Esophagus (tissue), 2 donors: ENCODE results near the gene UBL5. TPM values are rescaled to one million over a fixed set of nuclear protein-coding genes. Genes with fewer than 3 reads are reported as not detected.
"Not testable (repeated sequence)": the region's sequence is repeated elsewhere in the genome, so short reads cannot be mapped to it uniquely, and the experiment has no call there.

Source experiments
- H3K27ac ChIP-seq, 2 donors: one replicate each; pipeline ENCODE4 v1.5.1; 2013; ENCODE audit warnings: low read depth in 2 of 2, mild to moderate bottlenecking in 2 of 2, inconsistent platforms in 1 of 2, low read length in 1 of 2, moderate library complexity in 1 of 2
- H3K27me3 ChIP-seq, 2 donors: one replicate each; pipeline ENCODE4 v1.6.1; 2013; ENCODE audit warnings: low read length in 2 of 2, control low read depth in 1 of 2, mild to moderate bottlenecking in 1 of 2; ENCODE audit not compliant: insufficient read depth in 2 of 2, control insufficient read depth in 1 of 2
- H3K36me3 ChIP-seq, 2 donors: one replicate each; pipeline ENCODE4 v1.6.1; 2013; ENCODE audit warnings: low read length in 1 of 2; ENCODE audit not compliant: control insufficient read depth in 2 of 2, insufficient read depth in 2 of 2
- H3K4me1 ChIP-seq, 2 donors: one replicate each; pipeline ENCODE4 v1.6.1; 2013; ENCODE audit warnings: low read length in 1 of 2; ENCODE audit not compliant: control insufficient read depth in 2 of 2, insufficient read depth in 2 of 2
- H3K4me3 ChIP-seq, 2 donors: one replicate each; pipeline ENCODE4 v1.5.1; 2013; ENCODE audit warnings: low read length in 2 of 2, mild to moderate bottlenecking in 2 of 2, low read depth in 1 of 2, moderate library complexity in 1 of 2
- H3K9me3 ChIP-seq, 2 donors: one replicate each; pipeline ENCODE4 v1.6.1; 2013; ENCODE audit warnings: mild to moderate bottlenecking in 2 of 2, low read depth in 1 of 2, low read length in 1 of 2, moderate library complexity in 1 of 2; ENCODE audit not compliant: control insufficient read depth in 2 of 2, insufficient read depth in 1 of 2
- WGBS, 2 donors: extraction: QIAGEN DNeasy Blood & Tissue Kit; methylation state at CpG; one replicate each; pipeline ENCODE4 v1.1.7; 2013; 5-methylcytosine and 5-hydroxymethylcytosine counted together
- polyA plus RNA-seq, 2 donors: library from polyadenylated mRNA; stranded (reverse); fragments of 200-250 nt; gene quantifications; one replicate each; pipeline ENCODE4 v1.2.3, GENCODE V29; 2013
- donor health status: healthy with polysubstance abuse.
- donor health status: Bipolar disorder and iron deficiency.

The UBL5 gene
- polyA plus RNA-seq, 2 donors = 604 to 1,000 TPM

- WGBS, 2 donors = 76 to 81% methylated on average over 6 of the region's 6 CpGs
- H3K27ac ChIP-seq = peak overlapping the region in 1 of 2 donors; percentile 60
- not testable (repeated sequence) for H3K36me3 ChIP-seq, H3K9me3 ChIP-seq, H3K4me1 ChIP-seq, H3K4me3 ChIP-seq, H3K27me3 ChIP-seq
Measured at GRCh38 chr19:9791073-9791367, 36.7 kb upstream of the UBL5 start.

DNA sequence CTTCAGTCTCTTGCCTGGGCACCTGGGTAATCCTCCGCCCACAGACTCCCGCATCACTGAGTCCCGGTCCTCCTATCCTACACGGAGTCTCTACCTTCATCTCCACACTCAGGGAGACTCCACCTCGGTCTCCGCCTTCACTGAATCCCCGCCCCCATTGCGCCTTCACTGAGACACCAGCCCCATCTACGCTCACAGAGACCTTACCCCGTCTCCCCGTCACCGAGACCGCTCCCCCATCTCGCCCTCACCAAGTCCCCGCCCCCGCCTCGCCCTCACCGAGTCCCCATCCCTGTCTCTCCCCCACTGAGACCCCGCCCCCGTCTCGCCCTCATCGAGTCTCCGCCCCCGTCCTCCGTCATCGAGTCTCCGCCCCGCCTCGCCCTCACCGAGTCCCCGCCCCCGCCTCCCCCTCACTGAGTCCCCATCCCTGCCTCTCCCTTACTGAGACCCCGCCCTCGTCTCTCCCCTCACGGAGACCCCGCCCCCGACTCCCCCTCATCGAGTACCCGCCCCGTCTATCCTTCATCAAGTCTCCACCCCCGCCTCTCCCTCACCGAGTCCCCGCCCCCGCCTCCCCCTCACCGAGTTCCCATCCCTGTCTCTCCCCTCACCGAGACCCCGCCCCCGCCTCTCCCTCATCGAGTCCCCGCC is 36.0 kb upstream of the UBL5 start:
- Histone ChIP-seq H3K27me3 (no peaks in the 10 kb centered on the region), H3K4me1 (no peaks in the 10 kb centered on the region), H3K27ac (peak overlapping the region; percentile 97 to 99)

DNA sequence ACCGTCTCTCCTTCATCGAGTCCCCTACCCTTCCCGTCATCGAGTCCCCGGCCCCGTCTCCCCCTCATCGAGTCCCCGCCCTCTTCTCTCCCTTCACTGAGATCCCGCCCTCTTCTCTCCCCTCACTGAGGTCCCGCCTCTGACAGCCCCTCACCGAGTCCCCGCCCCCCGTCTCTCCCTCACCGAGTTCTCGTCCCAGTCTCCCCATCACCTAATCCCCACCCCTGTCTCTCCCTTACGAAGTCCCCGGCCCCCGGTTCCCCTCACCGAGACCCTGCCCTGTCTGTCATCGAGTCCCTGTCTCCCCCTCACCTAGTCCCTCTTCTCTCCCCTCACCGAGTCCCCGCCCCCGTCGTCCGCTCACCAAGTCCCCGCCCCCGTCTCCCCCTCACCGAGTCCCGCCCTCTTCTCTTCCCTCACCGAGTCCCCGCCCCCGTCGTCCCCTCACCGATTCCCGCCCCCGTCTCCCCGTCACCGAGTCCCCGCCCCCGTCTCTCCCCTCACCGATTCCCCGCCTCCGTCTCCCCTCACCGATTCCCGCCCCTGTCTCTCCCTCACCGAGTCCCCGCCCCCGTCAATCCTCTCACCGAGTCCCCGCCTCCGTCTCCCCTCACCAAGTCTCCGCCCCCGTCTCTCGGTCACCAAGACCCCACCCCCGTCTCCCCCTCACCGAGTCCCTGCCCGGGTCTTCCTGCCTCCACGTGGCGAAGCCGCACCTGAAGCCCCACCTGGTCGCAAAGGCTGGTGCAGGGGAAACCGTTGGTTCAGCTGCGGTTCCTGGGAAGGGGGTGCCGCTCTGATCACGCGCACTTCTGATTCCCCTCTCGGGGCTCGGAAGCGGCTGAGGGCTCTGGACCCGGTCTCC is 35.3 kb upstream of the UBL5 start:
- Histone ChIP-seq H3K27ac (peak overlapping the region; percentile 97 to 99), H3K36me3 (no peaks in the 10 kb centered on the region), H3K4me1 (no peaks in the 10 kb centered on the region), H3K9me3 (no peaks in the 10 kb centered on the region), H3K27me3 (no peaks in the 10 kb centered on the region), H3K4me3 (peak overlapping the region; percentile 66 to 69)
- 3 to 4% methylated on average over 65 to 70 of the region's 70 CpGs for WGBS, 2 donors

More for the DNA sequence above, 36.0 kb upstream of the UBL5 start:
- Histone ChIP-seq H3K9me3 (no peaks in the 10 kb centered on the region), H3K36me3 (no peaks in the 10 kb centered on the region), H3K4me3 (peak overlapping the region; percentile 59 to 69)
- WGBS, 2 donors = 3 to 5% methylated on average over 45 to 50 of the region's 50 CpGs

DNA sequence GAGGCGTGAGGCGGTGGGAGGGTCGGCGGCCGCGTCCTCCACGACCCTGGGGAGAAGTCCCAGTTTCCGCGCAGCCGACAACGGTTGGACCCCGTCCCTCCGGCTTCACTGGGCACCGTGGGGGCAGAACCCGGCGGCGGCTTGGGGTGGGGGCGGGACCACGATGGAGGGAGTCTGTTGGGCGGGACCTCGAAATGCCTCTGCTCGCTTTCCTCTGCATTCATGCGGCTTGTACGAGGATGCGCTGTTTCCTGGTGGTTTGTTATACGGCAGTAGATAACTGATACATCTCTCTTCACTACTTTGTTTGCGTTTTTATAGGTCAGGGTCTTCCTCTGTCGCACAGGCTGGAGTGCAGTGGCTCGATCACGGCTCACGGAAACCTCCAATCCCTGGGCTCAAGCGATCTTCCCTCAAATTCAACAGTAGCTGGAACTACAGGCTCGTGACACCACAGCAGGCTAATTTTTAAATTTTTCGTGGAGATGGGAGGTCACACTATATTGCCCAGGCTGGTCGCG is 34.6 kb upstream of the UBL5 start:
- Histone ChIP-seq H3K9me3 (no peaks in the 10 kb centered on the region), H3K4me3 (peak overlapping the region; percentile 66 to 69), H3K27ac (peak overlapping the region; percentile 91 to 97), H3K27me3 (no peaks in the 10 kb centered on the region), H3K4me1 (no peaks in the 10 kb centered on the region), H3K36me3 (no peaks in the 10 kb centered on the region)
- WGBS, 2 donors = 16 to 19% methylated on average over 36 of the region's 36 CpGs

DNA sequence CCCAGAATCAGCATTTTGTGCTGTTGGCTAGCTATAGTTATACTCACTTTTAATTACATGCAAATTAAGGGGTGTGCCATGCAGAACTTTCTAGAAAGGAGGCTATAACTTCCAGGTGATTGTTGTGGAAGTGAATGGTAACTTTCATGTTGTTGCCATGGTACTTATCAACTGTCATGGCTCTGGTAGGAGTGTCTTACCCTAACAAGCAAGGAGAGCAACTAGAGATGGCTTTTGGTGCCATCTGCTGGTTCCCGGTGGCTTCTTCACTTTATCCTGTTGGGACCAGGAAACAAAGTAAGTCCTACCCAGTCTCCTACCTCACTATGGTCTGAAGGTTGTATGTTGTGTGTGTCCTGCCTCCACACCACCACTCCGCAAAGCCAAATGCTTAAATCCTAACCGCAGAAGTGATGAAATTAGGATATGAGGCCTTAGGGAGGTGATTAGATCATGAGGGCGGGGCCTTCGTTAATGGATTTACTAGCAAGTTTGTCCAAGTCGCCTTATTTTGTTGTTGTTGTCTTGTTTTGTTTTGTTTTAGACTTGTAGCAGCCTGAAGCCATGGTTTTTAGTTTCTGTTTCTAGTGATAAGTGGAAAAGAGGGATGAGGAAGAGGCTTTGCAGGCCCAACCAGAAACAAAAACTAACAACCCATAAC is 31.5 kb upstream of the UBL5 start:
- Histone ChIP-seq H3K4me1 (no peaks in the 10 kb centered on the region), H3K36me3 (no peaks in the 10 kb centered on the region), H3K9me3 (no peaks in the 10 kb centered on the region), H3K27ac (peak overlapping the region; percentile 51 to 73), H3K27me3 (no peaks in the 10 kb centered on the region), H3K4me3 (no peak overlapping the region)
- WGBS, 2 donors = 41 to 47% methylated on average over 6 of the region's 6 CpGs

DNA sequence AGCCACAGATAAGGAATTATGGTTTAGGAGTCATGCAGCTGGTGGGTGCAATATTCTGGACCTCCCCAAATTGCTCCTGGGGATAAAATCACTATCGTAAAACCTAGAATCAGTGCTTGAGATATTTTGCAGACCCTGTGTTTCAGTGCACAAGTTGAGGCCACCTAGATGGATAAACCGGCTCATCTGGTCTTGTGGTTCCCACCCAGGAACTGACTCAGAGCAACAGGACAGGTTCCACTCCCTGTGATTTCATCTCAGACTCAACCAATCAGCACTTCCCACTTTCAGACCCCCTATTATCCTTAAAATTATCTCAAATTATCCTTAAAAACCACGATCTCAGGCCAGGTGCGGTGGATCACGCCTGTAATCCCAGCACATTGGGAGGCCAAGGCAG is 29.8 kb upstream of the UBL5 start:
- no peaks in the 10 kb centered on the region for H3K9me3 ChIP-seq
- H3K27me3 ChIP-seq = no peaks in the 10 kb centered on the region
- H3K36me3 ChIP-seq = no peaks in the 10 kb centered on the region
- WGBS, 2 donors = 70 to 72% methylated on average over 5 of the region's 5 CpGs
- H3K4me3 ChIP-seq = no peak overlapping the region
- no peaks in the 10 kb centered on the region for H3K4me1 ChIP-seq
- peak overlapping the region; percentile 58 to 73 for H3K27ac ChIP-seq

GRCh38 chr19:9799162-9799561 is 28.6 kb upstream of the UBL5 start:
- H3K27ac ChIP-seq = peak overlapping the region in 1 of 2 donors; percentile 20
- H3K36me3 ChIP-seq = no peaks in the 10 kb centered on the region
- H3K4me1 ChIP-seq = no peaks in the 10 kb centered on the region
- no peak overlapping the region for H3K4me3 ChIP-seq
- no peaks in the 10 kb centered on the region for H3K9me3 ChIP-seq
- no peaks in the 10 kb centered on the region for H3K27me3 ChIP-seq

DNA sequence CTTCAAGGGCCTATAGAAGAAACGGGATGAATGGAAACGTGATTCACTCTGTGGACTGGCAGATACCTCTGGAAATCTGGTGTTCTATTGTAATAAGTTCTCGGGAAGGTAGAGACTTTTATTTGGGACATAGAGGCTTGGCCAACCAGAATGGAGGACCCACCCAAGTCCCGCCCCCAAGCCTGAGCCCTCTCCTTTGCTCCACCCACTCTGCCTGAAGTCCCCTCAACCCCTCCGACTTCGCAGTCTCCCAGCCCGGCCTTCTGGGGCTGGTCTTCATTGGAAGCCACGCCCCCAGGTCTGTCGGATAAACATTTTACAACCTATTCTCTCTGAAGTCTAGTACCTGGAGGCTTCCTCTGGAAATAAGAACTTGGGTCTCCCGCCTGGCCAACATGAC is 25.7 kb upstream of the UBL5 start:
- no peak overlapping the region for H3K4me3 ChIP-seq
- no peaks in the 10 kb centered on the region for H3K4me1 ChIP-seq
- 89 to 95% methylated on average over 10 of the region's 10 CpGs for WGBS, 2 donors
- peaks cover 0 to 3% of the 10 kb centered on the region in 2 donors for H3K36me3 ChIP-seq
- no peaks in the 10 kb centered on the region for H3K9me3 ChIP-seq
- H3K27ac ChIP-seq = no peak overlapping the region
- no peaks in the 10 kb centered on the region for H3K27me3 ChIP-seq

DNA sequence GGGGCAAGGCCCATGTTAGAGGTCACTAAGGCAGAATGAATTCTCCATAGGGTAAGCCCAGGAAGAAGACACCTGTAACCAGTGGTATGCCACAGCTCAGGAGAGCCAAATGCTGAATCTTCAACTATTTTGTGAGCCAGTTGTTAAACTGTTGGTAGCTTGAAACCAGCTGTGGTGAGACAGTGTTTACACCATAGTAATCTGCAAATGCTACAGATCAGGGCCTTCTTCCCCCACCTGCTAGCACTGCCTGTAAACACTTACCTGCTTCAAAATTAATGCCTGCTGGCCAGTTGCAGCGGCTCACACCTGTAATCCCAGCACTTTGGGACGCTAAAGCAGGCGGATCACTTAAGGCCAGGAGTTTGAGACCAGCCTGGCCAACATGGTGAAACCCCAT is 20.9 kb upstream of the UBL5 start:
- no peaks in the 10 kb centered on the region for H3K4me1 ChIP-seq
- WGBS, 2 donors = 91% methylated on average over 3 of the region's 3 CpGs

More for the DNA sequence above, 20.9 kb upstream of the UBL5 start:
- H3K27ac ChIP-seq = no peak overlapping the region
- H3K27me3 ChIP-seq = no peaks in the 10 kb centered on the region
- H3K36me3 ChIP-seq = peaks cover 26 to 27% of the 10 kb centered on the region in 2 donors
- no peaks in the 10 kb centered on the region for H3K9me3 ChIP-seq
- H3K4me3 ChIP-seq = no peak overlapping the region
